ENCODE measurements around the gene KLRF1. TPM values are rescaled to one million over a fixed set of nuclear protein-coding genes. Genes with fewer than 3 reads are reported as not detected.

KLRF1 gene
- total RNA-seq, 6 experiments from 2014 or later, result 0.65 to 1.4 (median 0.90) TPM; not detected in 2

DNA sequence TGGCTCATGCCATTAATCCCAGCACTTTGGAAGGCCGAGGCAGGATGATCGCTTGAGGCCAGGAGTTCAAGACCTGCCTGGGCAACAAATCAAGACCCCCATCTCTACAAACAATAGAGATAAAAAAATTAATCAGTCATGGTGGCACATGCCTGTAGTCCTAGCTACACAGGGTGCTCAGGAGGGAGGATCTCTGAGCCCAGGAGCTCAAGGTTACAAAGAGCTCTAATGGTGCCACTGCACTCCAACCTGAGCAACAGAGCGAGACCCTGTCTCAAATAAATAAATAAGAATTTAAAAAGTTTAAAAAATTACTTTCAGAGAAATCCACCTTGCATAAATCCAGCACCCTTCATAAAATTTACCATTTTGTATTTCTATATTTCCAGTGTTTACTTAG, 2.2 kb downstream of the KLRF1 start:
- Histone ChIP-seq H3K9me3 (no peaks in the 10 kb centered on the region), H3K27me3 (no peaks in the 10 kb centered on the region), H3K27ac (no peak overlapping the region), H3K4me3 (no peak overlapping the region), H3K4me1 (no peaks in the 10 kb centered on the region), H3K36me3 (no peaks in the 10 kb centered on the region)
- WGBS (ENCODE audit: insufficient coverage, low coverage, low lambda C conversion rate, missing lambda C conversion rate), result 86% methylated on average over 3 of the region's 3 CpGs
- ATAC-seq, result no peak
- DNase-seq, result no peak
- intact Hi-C loops (cut with DNase I), result no loop called here
- TF ChIP-seq POLR2A (IDR thresholded peaks at IDR 0.05), result no peak
- TF ChIP-seq, protein P1, sequence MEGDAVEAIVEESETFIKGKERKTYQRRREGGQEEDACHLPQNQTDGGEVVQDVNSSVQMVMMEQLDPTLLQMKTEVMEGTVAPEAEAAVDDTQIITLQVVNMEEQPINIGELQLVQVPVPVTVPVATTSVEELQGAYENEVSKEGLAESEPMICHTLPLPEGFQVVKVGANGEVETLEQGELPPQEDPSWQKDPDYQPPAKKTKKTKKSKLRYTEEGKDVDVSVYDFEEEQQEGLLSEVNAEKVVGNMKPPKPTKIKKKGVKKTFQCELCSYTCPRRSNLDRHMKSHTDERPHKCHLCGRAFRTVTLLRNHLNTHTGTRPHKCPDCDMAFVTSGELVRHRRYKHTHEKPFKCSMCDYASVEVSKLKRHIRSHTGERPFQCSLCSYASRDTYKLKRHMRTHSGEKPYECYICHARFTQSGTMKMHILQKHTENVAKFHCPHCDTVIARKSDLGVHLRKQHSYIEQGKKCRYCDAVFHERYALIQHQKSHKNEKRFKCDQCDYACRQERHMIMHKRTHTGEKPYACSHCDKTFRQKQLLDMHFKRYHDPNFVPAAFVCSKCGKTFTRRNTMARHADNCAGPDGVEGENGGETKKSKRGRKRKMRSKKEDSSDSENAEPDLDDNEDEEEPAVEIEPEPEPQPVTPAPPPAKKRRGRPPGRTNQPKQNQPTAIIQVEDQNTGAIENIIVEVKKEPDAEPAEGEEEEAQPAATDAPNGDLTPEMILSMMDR (IDR thresholded peaks at IDR 0.05), result no peak

DNA sequence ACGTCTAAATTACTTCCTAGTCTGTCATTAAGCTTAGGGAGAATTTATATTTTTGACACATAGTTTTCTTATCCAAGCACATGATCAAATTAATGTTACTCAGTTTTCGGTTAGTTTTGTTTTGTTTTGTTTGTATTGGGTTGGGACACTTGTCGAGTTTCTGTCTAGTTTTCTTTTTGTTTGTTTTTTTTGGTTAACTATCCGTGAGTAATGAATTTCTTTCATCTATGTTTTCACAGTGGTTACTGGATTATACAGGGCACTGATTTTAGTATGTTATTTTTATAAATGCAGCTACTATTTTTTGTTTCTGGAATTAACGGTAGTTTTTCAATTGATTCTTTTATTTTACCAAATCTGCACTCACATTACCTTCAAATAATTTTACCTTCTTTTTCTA, 2.7 kb downstream of the KLRF1 start:
- intact Hi-C loops (cut with DNase I), result no loop called here
- H3K36me3 ChIP-seq, result no peaks in the 10 kb centered on the region
- no peak overlapping the region for H3K27ac ChIP-seq
- H3K4me1 ChIP-seq, result no peaks in the 10 kb centered on the region
- no peak overlapping the region for H3K4me3 ChIP-seq
- DNase-seq (no peak), ATAC-seq (no peak)
- H3K9me3 ChIP-seq, result no peaks in the 10 kb centered on the region
- no peaks in the 10 kb centered on the region for H3K27me3 ChIP-seq
- TF ChIP-seq, protein P1 (IDR thresholded peaks at IDR 0.05), result no peak
- 76% methylated on average over 5 of the region's 5 CpGs for WGBS (ENCODE audit: insufficient coverage, low coverage, low lambda C conversion rate, missing lambda C conversion rate)

DNA sequence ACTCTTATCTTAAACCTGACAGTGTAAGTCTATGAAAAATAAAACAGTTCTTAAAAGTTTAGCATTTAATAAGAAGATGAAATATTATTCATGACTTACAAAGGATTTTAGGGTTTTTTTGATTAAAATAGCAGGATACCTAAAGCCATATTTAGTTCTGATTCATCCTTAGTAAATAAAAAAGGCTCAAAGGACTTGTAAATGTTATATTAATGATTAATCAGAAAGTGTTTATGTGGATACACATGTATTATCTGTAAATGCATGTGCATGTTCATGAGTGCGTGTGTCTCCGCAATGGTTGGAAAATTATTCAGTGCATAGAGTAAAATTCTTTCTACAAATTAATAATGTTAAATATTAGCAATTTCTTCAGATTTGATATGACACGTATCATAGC, 4.4 kb downstream of the KLRF1 start:
- H3K9me3 ChIP-seq, result no peaks in the 10 kb centered on the region

DNA sequence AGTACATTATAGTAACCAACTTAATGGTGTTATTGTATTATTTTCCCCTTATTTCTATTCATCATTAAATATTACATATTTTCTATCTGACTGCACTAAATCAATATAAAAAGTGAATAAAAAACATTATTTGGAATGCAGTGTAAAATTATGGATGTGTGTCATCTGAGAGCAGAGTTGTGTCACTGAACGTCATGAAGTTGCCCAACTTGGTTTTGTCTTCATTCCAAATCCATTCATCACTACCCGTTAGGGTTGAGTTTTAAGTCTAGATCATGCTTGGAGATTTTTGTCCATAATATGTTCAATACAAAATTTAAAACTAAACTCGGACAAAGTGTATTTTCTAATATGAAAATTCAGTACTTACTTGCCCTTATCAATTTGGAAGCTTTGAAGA, 16.1 kb downstream of the KLRF1 start:
- Histone ChIP-seq H3K36me3 (no peaks in the 10 kb centered on the region), H3K27me3 (no peaks in the 10 kb centered on the region), H3K9me3 (no peaks in the 10 kb centered on the region), H3K27ac (no peak overlapping the region), H3K4me3 (no peak overlapping the region), H3K4me1 (no peaks in the 10 kb centered on the region)
- no peak for DNase-seq
- whole genome bisulfite sequencing (ENCODE audit: insufficient coverage, low coverage, low lambda C conversion rate, missing lambda C conversion rate), result 42% methylated on average over 3 of the region's 3 CpGs
- no peak for TF ChIP-seq POLR2A (IDR thresholded peaks at IDR 0.05)
- TF ChIP-seq, protein P1 (IDR thresholded peaks at IDR 0.05), result no peak
- ATAC-seq, result no peak
- intact Hi-C loops (cut with DNase I), result no loop called here

More for the DNA sequence above, 4.4 kb downstream of the KLRF1 start:
- DNase-seq, result no peak
- intact Hi-C loops (cut with DNase I), result no loop called here
- H3K4me1 ChIP-seq, result no peaks in the 10 kb centered on the region
- no peaks in the 10 kb centered on the region for H3K27me3 ChIP-seq
- no peak overlapping the region for H3K4me3 ChIP-seq
- H3K27ac ChIP-seq, result no peak overlapping the region
- peak in 1 of 4 donors; percentile 65 for ATAC-seq
- no peaks in the 10 kb centered on the region for H3K36me3 ChIP-seq
- TF ChIP-seq POLR2A (IDR thresholded peaks at IDR 0.05), result no peak
- TF ChIP-seq, protein P1 (IDR thresholded peaks at IDR 0.05), result no peak
- 56% methylated on average over 3 of the region's 3 CpGs for WGBS (ENCODE audit: insufficient coverage, low coverage, low lambda C conversion rate, missing lambda C conversion rate)

DNA sequence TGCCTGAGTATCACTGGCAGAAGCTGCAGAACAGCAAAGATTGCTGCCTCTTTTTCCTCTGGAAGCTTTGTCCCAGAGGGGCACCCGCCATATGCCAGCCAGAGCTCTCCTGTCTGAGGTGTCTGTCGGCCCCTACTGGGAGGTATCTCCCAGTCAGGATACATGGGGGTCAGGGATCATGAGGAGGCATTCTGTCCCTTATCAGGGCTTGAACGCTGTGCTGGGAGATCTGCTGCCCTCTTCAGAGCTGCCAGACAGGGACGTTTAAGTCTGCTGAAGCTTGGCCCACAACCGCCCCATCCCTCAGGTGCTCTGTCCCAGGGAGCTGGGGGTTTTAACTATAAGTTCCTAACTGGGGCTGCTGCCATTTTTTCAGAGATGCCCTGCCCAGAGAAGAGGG, 21.6 kb downstream of the KLRF1 start:
- DNase-seq (no peak), ATAC-seq (no peak)
- no peaks in the 10 kb centered on the region for H3K36me3 ChIP-seq
- TF ChIP-seq POLR2A (IDR thresholded peaks at IDR 0.05), result no peak
- TF ChIP-seq, protein P1 (IDR thresholded peaks at IDR 0.05), result no peak
- no peaks in the 10 kb centered on the region for H3K9me3 ChIP-seq
- intact Hi-C loops (cut with DNase I), result no loop called here
- no peak overlapping the region for H3K27ac ChIP-seq
- WGBS (ENCODE audit: insufficient coverage, low coverage, low lambda C conversion rate, missing lambda C conversion rate), result 60% methylated on average over 1 of the region's 5 CpGs
- no peaks in the 10 kb centered on the region for H3K27me3 ChIP-seq
- no peaks in the 10 kb centered on the region for H3K4me1 ChIP-seq
- no peak overlapping the region for H3K4me3 ChIP-seq
